ENCODE measurements around the gene NUDT8.
"Not testable (repeated sequence)": the region's sequence is repeated elsewhere in the genome, so short reads cannot be mapped to it uniquely, and the experiment has no call there.

NUDT8 gene

DNA sequence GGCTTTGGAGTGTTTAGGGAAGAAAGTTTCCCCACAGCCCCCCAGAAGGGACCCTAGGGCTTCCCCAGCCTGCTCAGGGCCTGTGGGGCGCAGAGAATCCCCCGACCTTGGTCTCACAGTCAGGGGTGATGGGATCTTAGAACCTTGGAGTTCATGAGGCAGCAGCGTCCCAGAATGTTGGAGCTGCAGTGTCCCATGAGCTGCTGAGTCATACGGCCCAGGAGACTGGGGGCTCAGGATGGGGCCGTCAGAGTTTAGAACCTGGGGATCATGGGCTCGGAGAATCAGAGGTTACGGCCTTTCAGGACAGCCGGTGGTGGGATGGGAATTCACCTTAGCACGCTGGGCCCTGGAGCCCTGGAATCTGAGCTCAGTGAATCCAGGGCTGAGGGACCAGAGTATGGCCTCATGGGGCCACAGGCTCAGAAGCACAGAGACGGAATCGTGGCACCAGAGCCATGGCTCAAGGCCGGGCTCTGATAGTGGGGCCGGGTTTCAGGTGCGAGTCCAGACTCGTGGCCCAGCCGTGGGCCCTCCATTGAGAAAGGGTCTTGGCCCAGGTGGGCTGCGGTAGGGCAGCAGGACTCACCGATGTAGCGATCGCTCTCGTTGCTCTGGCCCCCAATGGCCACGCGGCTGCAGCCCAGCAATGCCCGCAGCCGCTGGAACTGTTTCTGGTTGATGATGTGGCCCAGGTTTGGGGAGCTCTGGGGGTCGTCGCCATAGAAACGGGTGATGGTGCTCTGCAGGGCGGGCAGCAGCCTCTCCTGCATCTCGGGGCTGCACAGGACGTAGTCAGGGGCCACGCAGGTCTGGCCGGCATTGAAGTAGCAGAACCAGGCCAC, 35.2 kb upstream of the NUDT8 start:
- no peak overlapping the region for H3K4me3 ChIP-seq (ENCODE audit: control insufficient read depth, low read depth, low read length)
- TF ChIP-seq, protein P1, sequence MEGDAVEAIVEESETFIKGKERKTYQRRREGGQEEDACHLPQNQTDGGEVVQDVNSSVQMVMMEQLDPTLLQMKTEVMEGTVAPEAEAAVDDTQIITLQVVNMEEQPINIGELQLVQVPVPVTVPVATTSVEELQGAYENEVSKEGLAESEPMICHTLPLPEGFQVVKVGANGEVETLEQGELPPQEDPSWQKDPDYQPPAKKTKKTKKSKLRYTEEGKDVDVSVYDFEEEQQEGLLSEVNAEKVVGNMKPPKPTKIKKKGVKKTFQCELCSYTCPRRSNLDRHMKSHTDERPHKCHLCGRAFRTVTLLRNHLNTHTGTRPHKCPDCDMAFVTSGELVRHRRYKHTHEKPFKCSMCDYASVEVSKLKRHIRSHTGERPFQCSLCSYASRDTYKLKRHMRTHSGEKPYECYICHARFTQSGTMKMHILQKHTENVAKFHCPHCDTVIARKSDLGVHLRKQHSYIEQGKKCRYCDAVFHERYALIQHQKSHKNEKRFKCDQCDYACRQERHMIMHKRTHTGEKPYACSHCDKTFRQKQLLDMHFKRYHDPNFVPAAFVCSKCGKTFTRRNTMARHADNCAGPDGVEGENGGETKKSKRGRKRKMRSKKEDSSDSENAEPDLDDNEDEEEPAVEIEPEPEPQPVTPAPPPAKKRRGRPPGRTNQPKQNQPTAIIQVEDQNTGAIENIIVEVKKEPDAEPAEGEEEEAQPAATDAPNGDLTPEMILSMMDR (IDR thresholded peaks at IDR 0.05; ENCODE audit: control insufficient read depth, insufficient read depth, low read depth, low read length, missing control alignments) = no peak
- DNase-seq (ENCODE audit: low read depth) = no peak

DNA sequence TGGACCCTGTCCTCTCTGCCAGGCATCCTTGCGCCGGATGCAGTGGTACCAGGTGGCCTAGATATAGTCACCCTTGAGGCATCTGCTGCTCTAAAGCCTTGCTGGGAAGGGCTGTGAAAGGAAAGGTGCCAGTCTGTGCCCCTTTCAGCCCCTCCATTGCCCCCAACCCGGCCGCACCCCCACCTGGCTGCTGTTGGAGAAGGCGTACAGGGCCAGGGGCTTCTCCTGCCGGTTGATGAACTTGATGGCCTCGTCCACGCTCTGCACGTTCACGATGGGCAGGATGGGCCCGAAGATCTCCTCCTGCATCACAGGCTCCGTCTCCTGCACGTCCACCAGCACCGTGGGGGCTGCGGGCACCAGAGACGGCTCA, 34.5 kb upstream of the NUDT8 start:
- TF ChIP-seq, protein P1 (IDR thresholded peaks at IDR 0.05; ENCODE audit: control insufficient read depth, insufficient read depth, low read depth, low read length, missing control alignments) = no peak
- no peak for DNase-seq (ENCODE audit: low read depth)
- H3K4me3 ChIP-seq (ENCODE audit: control insufficient read depth, low read depth, low read length) = no peak overlapping the region

DNA sequence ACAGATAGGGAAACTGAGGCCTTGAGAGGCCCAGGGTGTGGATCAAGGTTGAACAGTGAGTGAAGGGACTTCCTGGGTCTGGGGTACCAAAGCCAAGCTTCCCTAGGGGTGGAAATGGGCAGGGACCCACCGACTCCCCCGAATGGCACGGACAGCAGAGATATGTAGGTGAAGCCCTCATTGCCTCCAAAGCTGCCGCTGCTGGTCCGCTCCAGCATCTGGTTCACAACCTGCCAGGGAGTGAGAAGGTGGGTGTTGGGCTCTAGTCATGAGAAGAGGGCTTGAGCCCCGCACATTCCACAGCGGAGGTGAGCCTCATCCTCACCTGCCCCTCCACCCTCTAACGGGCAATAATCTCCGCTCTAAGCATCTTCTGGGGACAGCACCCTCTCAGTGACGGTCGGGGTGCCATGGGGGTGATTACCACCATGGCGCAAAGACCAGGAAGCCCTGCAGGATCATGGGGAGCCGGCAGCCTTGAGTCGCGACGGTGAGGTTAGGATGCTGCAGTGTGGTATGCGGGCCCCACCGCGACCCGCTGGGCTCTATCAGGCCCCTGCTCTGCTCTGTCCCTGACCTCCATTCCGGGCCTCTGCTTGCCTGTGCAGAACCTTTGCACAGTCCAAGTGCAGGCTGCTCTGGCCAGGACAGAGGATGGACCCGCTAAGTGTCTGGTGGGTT, 33.9 kb upstream of the NUDT8 start:
- H3K4me3 ChIP-seq (ENCODE audit: control insufficient read depth, low read depth, low read length) = no peak overlapping the region
- no peak for DNase-seq (ENCODE audit: low read depth)

DNA sequence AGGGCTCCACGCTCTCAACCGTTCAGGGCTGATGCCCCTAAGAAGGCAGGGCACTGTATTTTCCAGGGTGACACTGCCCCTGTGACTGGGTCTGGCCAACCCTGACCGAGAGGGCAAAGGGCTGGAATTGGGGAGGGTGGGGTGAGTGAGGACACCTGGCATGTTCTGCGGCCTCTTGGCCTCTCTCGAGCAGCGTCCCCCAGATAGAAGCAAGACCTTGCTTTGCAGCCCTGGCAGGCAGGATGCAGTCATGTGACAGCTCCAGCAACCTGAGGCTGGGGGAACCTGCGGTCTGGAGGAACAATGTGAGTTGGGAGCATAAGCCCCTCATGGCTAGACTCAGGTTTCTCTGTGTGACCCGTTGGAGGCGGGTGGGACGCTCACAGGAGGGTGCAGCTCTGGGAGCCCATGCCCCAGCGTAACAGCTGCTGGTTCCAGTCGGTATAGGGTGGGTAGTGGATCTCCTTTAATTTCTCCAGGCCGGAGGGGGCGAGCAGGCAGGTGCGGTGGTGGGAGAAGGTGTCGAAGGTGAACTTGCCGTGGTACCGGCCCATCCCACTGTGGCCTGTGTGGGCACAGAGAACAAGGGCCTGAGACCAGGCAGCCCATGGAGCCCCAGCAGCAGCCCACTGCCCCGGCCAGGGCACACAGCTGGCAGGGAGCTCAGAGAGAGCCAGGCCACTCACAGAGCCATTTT, 33.2 kb upstream of the NUDT8 start:
- no peak for DNase-seq (ENCODE audit: low read depth)
- TF ChIP-seq, protein P1 (IDR thresholded peaks at IDR 0.05; ENCODE audit: control insufficient read depth, insufficient read depth, low read depth, low read length, missing control alignments) = no peak
- H3K4me3 ChIP-seq (ENCODE audit: control insufficient read depth, low read depth, low read length) = no peak overlapping the region

More for the DNA sequence above, 33.9 kb upstream of the NUDT8 start:
- TF ChIP-seq, protein P1 (IDR thresholded peaks at IDR 0.05; ENCODE audit: control insufficient read depth, insufficient read depth, low read depth, low read length, missing control alignments) = no peak

DNA sequence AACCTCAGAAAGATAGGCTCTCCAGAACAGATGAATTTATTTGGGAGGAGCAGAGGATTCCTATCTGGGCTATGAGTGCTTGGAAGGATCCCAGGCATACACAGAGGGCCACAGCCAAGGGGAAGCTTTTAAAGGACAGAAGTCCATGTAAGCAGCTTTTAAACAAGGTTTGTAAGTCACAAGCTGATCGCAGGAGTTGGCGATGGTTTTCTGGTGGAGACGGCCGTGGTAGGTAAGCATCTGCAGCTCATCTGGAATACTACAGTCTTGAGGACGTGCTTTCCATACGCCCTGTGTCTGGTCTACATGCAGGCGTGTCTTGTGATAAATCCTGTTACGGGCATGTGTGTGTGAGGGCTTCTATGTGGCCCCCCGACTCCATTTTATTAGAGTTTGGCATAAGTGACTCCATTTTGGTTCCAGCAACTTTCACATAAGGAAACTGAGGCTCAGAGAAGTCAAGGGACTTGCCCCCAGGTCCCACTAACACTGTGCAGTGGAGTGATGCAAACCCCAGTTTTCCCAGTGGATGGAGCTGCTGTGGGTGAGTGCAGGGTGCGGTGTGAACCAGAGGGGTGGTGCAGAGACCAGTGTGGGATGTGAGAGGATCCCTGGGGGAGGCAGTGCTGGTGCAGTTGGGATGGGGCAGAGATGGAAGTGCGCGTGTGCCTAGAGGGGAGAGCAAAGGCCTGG, 32.6 kb upstream of the NUDT8 start:
- H3K4me3 ChIP-seq (ENCODE audit: control insufficient read depth, low read depth, low read length) = no peak overlapping the region
- TF ChIP-seq, protein P1 (IDR thresholded peaks at IDR 0.05; ENCODE audit: control insufficient read depth, insufficient read depth, low read depth, low read length, missing control alignments) = no peak
- no peak for DNase-seq (ENCODE audit: low read depth)

DNA sequence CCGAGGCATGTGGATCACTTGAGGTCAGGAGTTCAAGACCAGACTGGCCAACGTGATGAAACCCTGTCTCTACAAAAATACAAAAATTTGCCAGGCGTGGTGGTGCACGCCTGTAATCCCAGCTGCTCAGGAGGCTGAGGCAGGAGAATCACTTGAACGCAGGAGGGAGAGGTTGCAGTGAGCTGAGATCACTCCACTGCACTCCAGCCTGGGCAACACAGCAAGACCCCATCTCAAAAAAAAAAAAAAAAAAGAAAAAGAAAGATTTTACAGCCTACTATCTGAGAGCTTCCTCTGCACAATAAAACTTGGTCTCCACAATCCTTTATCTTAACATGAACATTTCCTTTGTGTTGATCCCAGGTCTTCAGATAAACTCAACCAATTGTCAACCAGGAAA, 31.0 kb upstream of the NUDT8 start:
- not testable (repeated sequence) for DNase-seq (ENCODE audit: low read depth); H3K4me3 ChIP-seq (ENCODE audit: control insufficient read depth, low read depth, low read length)

DNA sequence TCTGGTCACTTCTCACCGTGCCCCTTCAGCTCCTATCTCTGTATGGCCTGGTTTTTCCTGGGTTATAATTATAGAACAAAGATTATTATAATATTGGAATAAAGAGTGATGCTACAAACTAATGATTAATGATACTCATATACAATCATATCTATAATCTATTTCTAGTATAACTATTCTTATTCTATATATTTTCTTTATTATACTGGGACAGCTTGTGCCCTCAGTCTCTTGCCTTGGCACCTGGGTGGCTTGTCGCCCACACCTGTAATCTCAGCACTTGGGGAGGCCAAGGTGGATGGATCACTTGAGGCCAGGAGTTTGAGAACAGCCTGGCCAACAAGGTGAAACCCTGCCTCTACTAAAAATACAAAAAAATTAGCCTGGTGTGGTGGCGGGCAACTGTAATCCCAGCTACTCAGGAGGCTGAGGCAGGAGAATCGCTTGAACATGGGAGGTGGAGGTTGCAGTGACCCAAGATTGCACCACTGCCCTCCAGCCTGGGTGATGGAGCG, 30.0 kb upstream of the NUDT8 start:
- DNase-seq (ENCODE audit: low read depth); H3K4me3 ChIP-seq (ENCODE audit: control insufficient read depth, low read depth, low read length): not testable (repeated sequence)

Measured in AG09309 (cell line).